ENCODE data around the gene ZKSCAN5.
A peak's percentile ranks its signal among the peaks of the same experiment; 100 is the strongest.

The ZKSCAN5 gene

DNA sequence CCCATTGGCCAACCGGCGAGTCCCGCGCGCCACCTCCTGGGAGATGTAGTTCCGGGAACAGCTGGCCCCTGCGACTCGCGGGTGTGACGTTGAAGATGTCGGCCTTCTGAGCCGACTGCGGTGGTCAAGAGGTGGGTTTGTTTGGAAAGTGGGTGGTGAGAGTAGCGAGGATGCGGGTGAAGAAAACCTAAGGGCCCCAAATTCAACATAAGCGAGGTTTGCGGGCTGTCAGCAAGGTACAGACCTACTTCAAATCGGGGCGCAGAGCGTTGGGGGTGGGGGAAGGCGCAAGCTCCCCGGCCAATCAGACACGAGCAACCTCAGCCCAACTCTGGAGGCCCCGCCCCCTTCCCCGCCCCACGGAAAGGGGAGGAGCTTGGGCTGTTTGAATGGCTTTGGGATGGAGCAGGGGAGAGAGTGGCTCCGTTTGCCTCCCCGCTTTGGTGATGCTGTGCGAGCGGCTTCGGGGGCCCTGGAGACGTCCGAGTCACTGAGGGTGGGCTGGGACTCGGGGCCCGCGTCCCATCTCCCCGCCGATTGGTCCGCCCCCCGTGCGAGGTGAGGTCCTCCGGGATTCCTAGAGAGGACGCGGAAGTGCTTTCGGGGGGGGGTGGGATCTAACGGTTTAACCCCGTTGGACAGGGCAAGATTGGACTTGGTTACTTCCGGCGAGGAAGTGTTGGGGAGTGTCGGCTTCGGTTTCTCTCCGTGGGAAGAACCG, at the start of gene ZKSCAN5:
Gene ZKSCAN5, plus strand, starts transcription at position 60 of the 721 bp plus-strand sequence. CDS start 1,383 bp downstream, outside the sequence.
- DNase-seq (ENCODE audit: low read depth), result peak; percentile 82

DNA sequence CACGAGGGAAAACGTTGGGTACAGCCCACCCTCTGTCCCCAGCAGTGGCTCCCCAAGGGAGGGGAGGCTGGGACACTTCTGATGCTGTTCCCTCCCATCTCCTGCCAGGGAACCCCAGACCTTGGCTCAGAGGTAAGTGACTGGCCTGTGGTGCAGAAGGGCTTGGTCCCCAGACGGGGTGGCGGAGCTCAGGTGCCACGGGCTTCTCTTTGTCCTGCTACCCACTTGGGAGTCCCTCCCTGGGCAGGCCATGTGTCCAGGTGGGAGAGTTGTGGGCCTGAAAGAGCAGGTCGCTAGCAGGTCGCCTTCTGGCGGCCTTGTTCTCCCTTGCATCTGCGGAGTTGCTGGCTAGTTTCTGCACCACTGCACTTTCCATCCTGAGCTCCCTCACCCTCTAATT, 48.6 kb upstream of the ZKSCAN5 start:
- DNase-seq (ENCODE audit: low read depth), result no peak

DNA sequence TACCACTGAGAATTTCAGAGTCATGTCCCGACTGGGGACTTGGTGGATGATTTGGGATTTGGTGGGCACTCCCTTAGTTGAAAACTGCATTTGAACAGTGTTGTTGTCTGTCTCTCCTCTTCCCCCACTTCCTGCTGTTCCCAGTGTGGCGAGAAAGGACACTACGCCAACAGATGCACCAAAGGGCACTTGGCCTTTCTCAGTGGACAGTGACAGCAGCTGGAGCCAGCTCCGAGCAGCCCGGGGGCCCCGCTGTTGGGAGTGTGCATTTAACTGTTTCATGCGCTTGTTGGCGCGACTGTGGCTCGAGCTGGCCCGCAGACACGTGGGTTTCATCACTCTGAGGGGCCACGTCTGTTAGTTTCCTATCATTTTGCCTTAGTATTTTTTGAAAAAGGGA, 48.2 kb upstream of the ZKSCAN5 start:
- no peak for DNase-seq (ENCODE audit: low read depth)

DNA sequence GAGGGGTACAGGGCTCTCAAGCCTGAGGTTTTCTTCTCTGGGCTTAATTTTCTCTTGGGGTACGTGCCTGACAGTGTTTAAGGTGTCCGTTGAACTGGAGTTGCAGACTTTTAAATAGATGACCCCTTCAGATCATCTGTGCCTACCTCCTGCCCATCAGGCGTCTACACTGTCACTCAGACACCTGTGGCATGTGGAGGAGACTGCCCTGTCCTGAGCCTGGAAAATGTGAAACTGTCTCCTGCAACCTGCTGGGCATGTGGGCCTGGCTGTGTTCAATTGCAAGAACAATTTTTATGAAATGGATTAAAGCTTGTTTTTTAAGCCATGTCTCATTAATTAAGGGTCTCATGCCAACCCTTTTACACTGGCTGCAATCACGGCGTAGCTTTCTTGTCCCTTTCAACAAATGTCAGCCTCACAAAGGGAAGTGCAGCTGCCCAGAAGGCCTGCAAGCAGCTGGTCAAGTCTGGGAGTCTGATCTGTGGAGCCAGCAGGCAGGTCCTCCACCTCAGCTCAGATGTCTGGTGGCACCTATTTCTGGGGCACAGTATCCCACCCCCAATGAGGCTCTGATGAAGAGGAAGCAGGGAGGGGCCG, 47.3 kb upstream of the ZKSCAN5 start:
- no peak for DNase-seq (ENCODE audit: low read depth)

DNA sequence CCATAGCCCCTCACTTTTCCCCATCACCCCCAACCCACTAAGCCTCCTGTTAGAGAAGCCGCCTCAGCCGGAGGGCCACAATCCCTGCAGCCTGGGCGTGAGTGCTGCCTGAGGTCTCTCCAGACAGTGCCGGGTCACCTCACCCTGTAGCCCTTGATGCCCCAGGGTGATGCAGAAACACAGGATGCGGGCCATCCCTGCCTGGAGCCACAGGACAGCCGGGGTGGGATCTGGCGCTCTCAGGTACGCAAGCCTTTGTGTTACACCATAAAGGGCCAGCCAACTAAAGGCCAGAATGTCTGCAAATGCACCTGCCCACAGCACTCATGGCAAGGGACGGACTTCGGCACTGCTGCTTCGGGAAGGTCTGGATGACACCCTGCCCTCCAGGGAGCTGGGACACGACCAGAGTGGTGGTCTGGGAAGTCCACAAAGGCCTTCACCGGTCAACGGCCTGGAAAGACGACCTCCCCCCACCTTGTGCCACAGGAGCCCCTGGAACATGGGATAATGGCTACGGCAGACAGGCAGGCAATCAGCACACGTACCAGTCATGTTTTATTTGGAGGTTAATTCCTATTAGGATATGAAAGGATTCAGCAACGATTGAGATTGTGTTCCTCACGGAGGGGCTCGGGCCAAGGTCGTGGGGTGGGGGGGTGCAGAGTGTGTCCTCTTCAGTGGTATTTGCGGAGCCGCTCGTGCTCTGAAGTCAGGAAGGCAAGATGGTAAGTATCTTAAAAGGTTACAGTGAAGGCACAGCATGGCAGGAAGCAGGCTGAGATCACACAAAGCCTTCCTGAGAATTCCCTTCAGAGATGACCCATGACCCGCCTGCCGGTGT, 46.6 kb upstream of the ZKSCAN5 start:
- no peak for DNase-seq (ENCODE audit: low read depth)

DNA sequence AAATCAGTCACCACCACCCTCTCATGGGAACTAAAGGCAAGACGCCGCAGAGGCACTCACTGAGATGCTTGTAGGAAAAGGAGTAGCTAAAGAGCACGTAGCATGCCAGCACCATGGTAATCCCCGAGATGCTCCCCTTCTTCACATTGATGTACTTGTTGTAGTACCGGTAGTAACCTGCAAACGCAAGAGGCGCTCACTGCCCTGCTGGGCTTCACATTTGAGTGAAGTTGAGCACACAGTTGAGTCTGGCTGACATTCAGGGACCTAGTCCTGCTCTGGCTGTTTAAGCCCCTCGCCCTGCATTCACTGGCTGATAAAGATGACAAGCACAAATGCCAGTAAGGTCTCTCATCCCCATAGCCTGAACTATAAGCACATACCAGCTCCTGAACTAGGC, 45.4 kb upstream of the ZKSCAN5 start:
- DNase-seq (ENCODE audit: low read depth), result no peak

DNA sequence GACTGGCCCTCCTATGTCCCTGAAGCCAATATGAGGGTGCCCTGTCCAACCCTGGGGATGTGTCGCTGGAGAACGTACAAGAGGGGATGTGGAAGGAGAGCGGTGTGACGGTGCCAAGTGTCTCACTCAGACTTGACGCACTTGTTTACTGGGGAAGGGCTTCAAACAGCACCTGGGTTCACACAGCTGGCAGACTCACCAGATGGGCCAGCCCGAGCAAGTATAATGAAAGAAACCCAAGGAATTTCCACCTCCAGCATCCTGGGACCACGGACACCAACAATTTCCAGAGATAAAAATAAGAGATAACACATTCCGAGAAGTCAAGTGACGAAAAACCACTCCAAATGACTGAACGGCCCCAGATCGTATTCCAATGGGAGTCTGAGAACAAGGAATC, 43.8 kb upstream of the ZKSCAN5 start:
- DNase-seq (ENCODE audit: low read depth), result no peak

DNA sequence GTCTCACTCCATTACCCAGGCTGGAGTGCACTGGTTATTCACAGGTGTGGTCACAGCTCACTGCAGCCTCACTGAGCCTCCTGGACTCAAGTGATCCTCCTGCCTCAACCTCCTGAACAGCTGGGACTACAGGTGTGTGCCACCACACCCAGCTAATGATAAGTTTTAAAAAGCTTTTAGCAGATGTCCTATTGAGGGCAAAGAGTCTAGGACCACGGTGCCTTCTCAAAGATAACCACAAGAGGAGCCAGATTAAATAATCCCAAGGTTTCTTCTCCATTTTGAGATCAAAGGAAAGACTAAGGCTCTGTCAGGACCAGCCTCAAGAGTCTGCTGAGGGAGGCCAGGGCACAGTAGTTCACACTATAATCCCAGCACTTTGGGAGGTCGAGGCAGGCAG, 43.2 kb upstream of the ZKSCAN5 start:
- DNase-seq (ENCODE audit: low read depth), result no peak

DNA sequence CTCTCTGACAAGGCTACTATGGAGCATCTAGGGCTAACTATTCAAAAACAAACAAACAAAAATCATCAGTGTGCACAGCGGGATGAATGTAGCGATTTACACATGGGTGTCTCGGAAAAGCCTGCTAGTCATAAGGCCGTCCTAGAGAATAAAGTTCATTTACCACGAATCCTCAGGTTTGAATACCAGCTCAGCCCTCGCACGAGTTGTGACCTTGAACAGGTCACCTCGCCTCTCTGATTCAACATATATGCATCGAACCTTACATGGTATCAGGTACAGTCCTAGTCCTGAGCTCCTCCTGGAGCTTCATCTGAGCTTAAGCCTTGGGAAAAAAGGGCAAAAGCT, 39.1 kb upstream of the ZKSCAN5 start:
- DNase-seq (ENCODE audit: low read depth), result no peak

DNA sequence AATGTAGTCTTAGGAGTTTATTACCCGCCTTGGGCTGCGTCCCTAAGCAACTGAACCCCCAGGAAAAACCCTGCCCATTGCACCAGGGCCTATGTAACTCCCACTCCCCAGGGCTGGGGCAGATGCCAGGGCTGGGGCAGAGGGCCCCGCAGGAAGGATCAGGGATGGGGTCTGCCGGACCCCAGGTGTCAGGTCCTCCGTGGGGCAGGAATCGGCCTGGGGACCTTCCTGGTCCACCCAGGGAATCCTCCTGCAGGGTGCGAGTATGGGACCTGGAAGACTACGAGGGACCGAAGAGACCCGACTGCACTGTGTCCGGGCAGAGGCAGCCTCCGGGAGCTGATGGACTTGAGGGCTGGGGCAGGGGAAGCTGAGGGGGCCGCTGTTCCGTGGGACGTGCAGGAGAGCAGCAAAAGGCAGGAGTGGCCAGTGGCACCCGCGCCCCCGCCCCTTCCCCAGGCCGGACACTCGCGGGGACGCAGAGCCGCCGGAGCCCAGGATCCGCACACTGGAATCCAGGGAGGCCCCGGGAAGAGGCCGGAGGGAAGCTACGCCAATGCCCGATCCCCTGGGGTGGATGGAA, 36.0 kb upstream of the ZKSCAN5 start:
- DNase-seq (ENCODE audit: low read depth), result no peak

DNA sequence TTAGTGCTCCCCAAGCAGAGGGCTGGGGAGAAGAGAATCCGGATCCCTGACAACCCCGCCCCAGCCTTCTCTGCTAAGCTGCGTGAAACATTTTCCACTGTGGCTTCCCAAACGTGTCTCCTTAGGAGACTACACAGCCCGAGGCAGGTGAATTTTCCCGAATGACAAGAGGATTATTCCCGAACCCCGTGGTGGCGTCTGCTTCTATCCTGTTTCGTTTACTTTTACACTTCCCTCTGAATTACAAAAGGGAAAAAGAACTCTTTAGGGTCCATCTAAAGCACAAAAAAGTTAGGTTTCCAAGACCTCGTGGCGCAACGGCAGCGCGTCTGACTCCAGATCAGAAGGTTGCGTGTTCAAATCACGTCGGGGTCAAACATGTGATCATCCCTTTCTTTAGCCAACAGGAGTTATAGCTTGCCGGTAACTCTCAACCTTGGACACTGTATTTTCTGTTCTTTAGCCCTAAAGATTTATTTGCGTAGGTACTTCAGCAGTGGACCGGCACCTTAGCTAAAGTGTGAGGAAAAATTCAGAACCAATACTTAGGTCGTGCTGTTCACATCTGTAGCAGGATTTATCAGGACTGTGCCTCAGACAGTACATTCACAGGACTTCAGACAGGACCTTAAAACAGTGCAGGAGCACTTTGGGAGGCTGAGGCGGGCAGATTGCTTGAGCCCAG, 34.9 kb upstream of the ZKSCAN5 start:
- no peak for DNase-seq (ENCODE audit: low read depth)

DNA sequence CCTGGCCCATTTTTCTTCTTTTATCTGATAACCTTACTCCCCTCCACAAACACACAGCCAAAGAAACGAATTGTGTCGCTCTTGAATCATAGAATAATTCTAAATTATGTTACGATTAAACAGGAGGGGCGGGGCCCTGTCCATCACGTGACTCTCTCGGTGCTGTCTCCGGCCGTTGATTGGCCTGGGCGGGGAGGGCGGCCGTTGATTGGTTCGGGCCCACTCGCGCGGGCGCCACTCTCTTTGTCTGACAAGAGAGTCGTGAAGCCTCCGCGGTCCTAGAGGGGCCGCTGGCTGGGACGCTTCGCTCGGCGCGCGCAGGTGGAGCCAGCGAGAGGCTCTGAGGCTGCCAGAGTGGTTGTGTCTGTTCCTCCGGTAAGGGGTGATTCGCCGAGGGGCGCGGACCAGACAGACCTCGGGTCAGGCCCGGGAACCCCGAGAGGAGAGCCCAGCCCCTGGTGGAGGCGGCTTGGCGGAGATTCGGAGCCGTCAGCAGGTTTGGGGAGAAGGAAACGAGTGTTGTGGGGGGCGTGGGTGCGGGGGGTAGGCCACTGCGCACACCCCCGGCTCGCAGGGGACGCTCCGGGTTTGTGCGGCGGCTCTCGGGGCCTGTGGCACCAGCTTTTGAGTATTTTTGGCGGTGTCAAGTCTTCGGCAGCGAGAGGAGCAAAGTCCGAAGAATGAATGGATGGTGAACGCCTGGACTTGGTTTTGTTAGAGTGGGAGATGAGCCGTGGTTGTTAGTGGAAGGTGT, 31.7 kb upstream of the ZKSCAN5 start, which contains the start of gene ZNF789:
Gene ZNF789, plus strand, starts transcription at position 330 of the 754 bp plus-strand sequence. CDS start 3,567 bp downstream, outside the sequence.
- DNase-seq (ENCODE audit: low read depth), result peak; percentile 64

DNA sequence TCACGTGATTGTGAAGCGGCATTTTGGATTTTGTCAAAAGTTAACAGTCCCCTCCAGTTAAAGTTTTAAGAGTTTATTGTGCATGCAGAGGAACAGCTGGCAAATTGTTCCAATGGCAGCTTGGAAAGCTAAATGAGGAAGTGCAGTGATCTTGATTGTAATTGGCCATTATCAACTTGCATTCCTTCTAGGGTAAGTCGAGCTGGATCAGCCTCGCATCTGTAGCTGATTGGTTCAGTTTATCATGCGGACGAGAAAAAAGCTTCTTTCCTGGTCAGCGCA, 31.2 kb upstream of the ZKSCAN5 start:
- peak; percentile 13 for DNase-seq (ENCODE audit: low read depth)

DNA sequence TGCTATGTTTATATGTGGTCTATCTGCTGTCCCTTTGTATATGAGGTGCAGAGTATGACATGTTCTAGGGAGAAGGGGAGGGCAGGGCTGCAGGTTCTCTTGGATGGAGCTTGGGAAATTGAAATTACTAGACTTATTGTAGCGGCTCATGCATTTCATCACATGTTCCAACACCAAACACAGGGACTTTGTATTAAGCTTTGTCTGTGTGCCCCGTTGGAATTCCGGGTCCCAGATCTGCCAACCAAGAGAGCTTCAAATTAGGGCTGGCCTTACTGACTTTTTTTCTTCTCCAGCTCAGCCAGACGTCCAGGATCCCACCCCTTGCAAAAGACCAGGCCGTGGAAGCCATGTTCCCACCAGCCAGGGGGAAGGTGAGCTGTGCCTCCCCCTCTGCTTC, 28.4 kb upstream of the ZKSCAN5 start:
- DNase-seq (ENCODE audit: low read depth), result no peak

DNA sequence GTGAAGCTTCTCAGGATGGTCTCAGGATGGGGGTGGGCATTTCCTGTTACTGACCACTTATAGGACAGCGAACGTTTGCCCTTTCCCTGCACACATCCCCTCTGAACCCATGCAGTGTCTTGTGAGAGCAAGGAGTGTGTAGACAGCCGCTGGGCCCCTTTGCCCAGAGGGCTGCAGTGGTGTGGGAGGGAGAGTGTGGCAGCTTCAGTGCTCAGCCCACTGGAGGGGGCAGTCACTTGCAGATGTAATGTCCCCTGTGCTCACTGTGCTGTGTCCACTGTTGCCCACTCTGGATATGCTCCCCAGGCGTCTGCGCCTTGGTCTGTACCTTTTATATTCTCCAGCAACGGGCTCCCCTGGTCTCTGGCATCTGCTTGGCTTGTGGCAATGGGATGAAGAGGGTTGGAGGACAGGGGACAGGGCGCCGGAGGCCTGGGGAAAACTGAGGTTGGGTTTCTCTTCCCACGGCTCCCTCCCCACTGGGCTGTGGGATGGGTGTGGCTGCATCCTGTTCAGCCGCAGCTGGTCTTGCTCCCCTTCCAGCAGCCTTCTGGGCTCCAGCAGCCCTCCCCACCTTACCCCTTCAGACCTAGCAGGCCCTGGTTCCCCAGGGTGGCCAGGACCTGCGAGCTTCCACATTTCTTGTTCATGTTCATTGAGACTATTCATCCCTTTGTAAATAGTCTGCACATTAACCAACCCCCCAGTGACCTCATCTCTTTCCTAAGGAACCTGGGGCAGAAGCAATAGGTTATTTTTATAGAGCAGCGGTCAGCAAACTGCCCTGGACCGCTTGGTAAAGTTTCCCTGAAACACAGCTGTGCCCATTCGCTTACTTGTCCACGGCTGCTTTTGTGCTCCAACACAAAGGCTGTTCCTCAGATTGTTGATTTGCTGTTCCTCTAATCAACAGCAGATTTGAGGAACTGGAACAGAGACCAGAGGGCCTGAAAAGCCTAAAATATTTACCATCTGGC, 25.7 kb upstream of the ZKSCAN5 start:
- DNase-seq (ENCODE audit: low read depth), result no peak

DNA sequence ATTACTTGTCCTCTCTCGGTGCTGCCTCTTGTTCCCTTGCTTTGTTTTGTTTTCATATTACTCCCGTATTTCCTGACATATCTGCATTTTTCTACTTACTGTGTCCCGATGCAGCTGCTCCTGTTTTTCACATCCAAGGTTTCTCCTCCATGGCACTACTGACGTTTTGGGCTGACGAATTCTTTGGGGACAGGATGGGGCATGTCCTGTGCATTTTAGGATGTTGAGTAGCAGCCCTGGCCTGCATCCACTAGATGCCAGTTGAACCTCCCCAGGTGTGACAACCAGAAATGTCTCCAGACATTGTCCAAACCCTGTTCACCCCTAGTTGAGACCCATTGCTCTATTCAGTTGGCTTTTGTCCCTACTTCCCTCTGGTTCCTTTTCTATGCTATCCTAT, 19.4 kb upstream of the ZKSCAN5 start:
- no peak for DNase-seq (ENCODE audit: low read depth)

DNA sequence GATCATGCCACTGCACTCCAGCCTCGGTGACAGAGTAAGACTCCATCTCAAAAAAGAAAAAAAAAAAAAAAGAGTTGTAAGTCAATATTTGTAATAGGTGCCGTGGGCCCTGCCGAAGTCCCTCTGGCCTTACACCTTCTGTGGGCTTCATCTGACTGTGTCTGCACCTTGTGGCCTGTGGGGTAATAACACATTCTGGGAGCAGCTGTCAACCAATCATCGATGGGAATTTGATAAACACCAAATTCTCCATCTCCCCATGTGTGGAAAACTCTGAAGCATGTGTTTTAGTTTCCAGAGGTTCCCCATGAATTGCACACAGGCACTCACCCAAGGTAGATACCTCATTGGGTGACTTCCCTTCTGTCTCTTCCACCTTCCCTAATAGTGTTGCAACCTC, 15.2 kb upstream of the ZKSCAN5 start:
- DNase-seq (ENCODE audit: low read depth), result no peak

DNA sequence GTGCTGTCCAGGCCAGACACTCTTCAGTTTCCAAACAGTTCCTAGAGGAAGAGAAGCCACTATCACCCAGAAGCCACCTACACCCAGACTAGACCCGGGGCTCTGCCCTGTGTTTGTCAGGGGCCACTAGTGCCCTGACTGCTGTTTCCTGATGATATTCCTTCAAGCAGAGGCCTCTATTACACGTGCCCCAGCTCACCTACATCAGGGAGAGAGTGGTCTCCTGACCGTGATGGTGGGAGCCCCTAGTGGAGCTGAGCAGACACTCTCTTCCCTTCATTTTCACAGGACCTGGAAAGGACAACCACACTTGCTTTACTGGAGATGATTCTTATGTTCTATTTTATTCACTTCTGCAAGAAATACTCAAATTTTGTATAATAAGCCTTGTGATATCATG, 13.6 kb upstream of the ZKSCAN5 start:
- DNase-seq (ENCODE audit: low read depth), result no peak

DNA sequence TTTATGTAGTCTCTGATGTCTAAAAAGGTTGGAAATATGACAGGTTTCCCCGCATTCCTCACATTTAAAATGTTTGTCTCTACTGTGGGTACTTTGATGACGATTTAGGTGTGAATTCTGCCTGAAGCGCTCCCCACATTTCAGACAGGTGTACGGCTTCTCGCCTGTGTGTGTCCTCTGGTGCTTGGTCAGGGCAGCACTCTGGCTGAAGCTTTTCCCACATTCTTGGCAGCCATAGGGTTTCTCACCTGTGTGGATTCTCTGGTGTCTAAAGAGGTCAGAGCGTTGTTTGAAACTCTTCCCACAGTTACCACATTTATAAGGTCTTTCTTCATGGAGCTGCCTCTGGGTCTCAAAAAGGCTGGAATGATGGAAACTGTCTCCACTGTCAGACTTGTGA, 10.6 kb upstream of the ZKSCAN5 start:
- no peak for DNase-seq (ENCODE audit: low read depth)

DNA sequence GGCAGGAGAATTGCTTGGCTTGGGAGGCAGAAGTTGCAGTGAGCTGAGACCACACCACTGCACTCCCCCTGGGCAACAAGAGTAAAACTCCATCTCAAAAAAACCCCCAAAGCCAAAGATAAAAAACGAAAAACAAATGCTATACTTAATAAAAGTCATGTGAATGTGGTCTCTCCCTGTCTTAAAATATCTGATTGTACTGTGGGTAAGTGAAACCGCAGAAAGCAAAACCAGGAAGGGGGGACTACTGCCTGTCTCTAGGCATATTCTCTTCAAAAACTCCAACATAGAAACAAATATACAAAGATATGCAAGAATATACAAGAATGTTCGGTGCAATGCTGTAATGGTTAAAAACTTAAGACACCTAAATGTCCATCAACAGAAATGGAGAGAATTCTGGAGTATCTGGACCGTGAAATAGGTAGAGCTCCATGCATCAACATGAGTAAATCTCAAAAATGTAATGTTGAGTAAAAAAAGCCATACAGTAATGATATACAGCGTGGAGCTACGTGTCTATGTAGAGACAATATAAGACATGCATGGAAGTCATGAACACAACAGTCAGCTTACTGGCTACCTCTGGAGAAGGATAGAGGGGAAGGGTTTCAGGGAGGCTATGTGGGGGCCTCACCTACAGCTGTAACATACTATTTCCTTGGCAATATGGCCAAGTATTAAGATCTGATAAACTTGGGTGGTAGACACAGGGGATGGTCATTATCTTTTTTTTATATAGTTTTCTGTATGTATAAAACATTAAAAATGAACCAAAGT, 6.5 kb upstream of the ZKSCAN5 start:
- no peak for DNase-seq (ENCODE audit: low read depth)
